Epithelial cell of proximal tubule (primary cell): ENCODE data around the gene SMPDL3B. TPM values are rescaled to one million over a fixed set of nuclear protein-coding genes. Genes with fewer than 3 reads are reported as not detected.
A peak's percentile ranks its signal among the peaks of the same experiment; 100 is the strongest.

Experiments
- DNase-seq: peaks from one replicate; pipeline ENCODE4 v3.0.0-alpha.2; 2011; ENCODE audit warnings: low read depth
- H3K4me3 ChIP-seq: 2 replicates; pipeline ENCODE4 v1.5.1; 2011; ENCODE audit warnings: low read depth, mild to moderate bottlenecking, low read length
- CTCF ChIP-seq: conservative IDR thresholded peaks from 2 replicates; pipeline ENCODE4 v1.5.1; 2012; ENCODE audit warnings: low read depth, mild to moderate bottlenecking, low read length
- total RNA-seq: library from RNA; depleted of rRNA; stranded (reverse); fragments of >200 nt; gene quantifications from 2 replicates; pipeline ENCODE4 v1.2.3, GENCODE V29; 2015

SMPDL3B gene
- total RNA-seq, 1 donor from 2014 or later, result 17.2 TPM

GRCh38 chr1:27889506-27889905, 45.3 kb upstream of the SMPDL3B start:
- no peak for TF ChIP-seq CTCF
- no peak overlapping the region for H3K4me3 ChIP-seq

GRCh38 chr1:27891196-27891889, 43.5 kb upstream of the SMPDL3B start:
- no peak overlapping the region for H3K4me3 ChIP-seq
- DNase-seq, result no peak
- TF ChIP-seq CTCF, result no peak

More at GRCh38 chr1:27889506-27889905, 45.3 kb upstream of the SMPDL3B start:
- DNase-seq, result no peak

- no peak for DNase-seq
- H3K4me3 ChIP-seq, result no peak overlapping the region
- TF ChIP-seq CTCF, result no peak
These were observed 40.3 kb upstream of the SMPDL3B start for GRCh38 chr1:27894521-27894920.

- no peak for DNase-seq
- TF ChIP-seq CTCF, result no peak
- no peak overlapping the region for H3K4me3 ChIP-seq
These were observed 28.0 kb upstream of the SMPDL3B start for GRCh38 chr1:27906759-27907158.

- no peak overlapping the region for H3K4me3 ChIP-seq
- DNase-seq, result no peak
- TF ChIP-seq CTCF, result no peak
These were observed 22.4 kb upstream of the SMPDL3B start for GRCh38 chr1:27912429-27912828.

GRCh38 chr1:27915082-27915575, 19.7 kb upstream of the SMPDL3B start:
- H3K4me3 ChIP-seq, result peak overlapping the region; percentile 90
- TF ChIP-seq CTCF, result no peak
- no peak for DNase-seq

GRCh38 chr1:27922272-27922671, 12.5 kb upstream of the SMPDL3B start:
- DNase-seq, result no peak
- TF ChIP-seq CTCF, result no peak
- no peak overlapping the region for H3K4me3 ChIP-seq
